CD14-positive monocyte (primary cell): ENCODE data around the gene ZXDC. TPM values are rescaled to one million over a fixed set of nuclear protein-coding genes. Genes with fewer than 3 reads are reported as not detected.

Source experiments
- DNase-seq, 3 donors: peaks; one replicate each; pipeline ENCODE4 v3.0.0-alpha.2; 2011 to 2022
- H2AFZ ChIP-seq: 2 replicates; pipeline ENCODE4 v1.6.0; 2012; ENCODE audit warnings: mild to moderate bottlenecking, low read depth, low read length, inconsistent platforms; ENCODE audit not compliant: insufficient read depth, poor library complexity, severe bottlenecking
- H3K27ac ChIP-seq, 2 donors: 1 replicate in 1 of 2; 2 replicates in 1 of 2; pipeline ENCODE4 v1.5.1; 2012 to 2013; ENCODE audit warnings: low read length in 2 of 2, control low read depth in 1 of 2, inconsistent platforms in 1 of 2, low read depth in 1 of 2, mild to moderate bottlenecking in 1 of 2
- H3K27me3 ChIP-seq, 2 donors: one replicate each; pipeline versions ENCODE4 v1.6.0 to v1.6.1; 2011 to 2013; ENCODE audit warnings: low read length in 2 of 2; ENCODE audit not compliant: control insufficient read depth in 2 of 2, insufficient read depth in 2 of 2
- H3K36me3 ChIP-seq, 2 donors: replicated peaks in 1 of 2; 1 replicate in 1 of 2; 2 replicates in 1 of 2; pipeline versions ENCODE4 v1.5.1 to v1.6.1; 2012 to 2013; ENCODE audit warnings: low read length in 2 of 2, control low read depth in 1 of 2, inconsistent platforms in 1 of 2, mild to moderate bottlenecking in 1 of 2; ENCODE audit not compliant: insufficient read depth in 2 of 2, control insufficient read depth in 1 of 2
- H3K4me1 ChIP-seq, 2 donors: 1 replicate in 1 of 2; 2 replicates in 1 of 2; pipeline versions ENCODE4 v1.5.1 to v1.6.1; 2012 to 2013; ENCODE audit warnings: low read length in 2 of 2, control low read depth in 1 of 2, inconsistent platforms in 1 of 2, mild to moderate bottlenecking in 1 of 2, moderate library complexity in 1 of 2; ENCODE audit not compliant: insufficient read depth in 2 of 2, control insufficient read depth in 1 of 2
- H3K4me2 ChIP-seq: replicated peaks from 2 replicates; pipeline ENCODE3; 2012; ENCODE audit warnings: low read length, moderate library complexity, mild to moderate bottlenecking; ENCODE audit not compliant: poor library complexity, severe bottlenecking; ENCODE audit errors: extremely low read depth
- H3K4me3 ChIP-seq, 3 experiments: fragments of 200-600 bp in 1 of 3; sonication (generic) in 1 of 3; replicated peaks in 1 of 3; 1 replicate in 2 of 3; 2 replicates in 1 of 3; pipeline ENCODE4 v1.5.1; 2011 to 2013; ENCODE audit warnings: low read length in 3 of 3, mild to moderate bottlenecking in 3 of 3, control low read depth in 2 of 3, low read depth in 2 of 3, inconsistent platforms in 1 of 3, moderate library complexity in 1 of 3
- H3K79me2 ChIP-seq: 2 replicates; pipeline ENCODE4 v1.6.0; 2012; ENCODE audit warnings: mild to moderate bottlenecking, control low read depth, inconsistent platforms, low read length, moderate library complexity; ENCODE audit not compliant: insufficient read depth
- H3K9ac ChIP-seq: 2 replicates; pipeline ENCODE4 v1.6.0; 2017; ENCODE audit warnings: low read length, mild to moderate bottlenecking; ENCODE audit not compliant: insufficient read depth, poor library complexity, severe bottlenecking
- H3K9me3 ChIP-seq, 2 donors: replicated peaks in 1 of 2; 1 replicate in 1 of 2; 2 replicates in 1 of 2; pipeline versions ENCODE4 v1.5.1 to v1.6.1; 2012 to 2013; ENCODE audit warnings: low read length in 2 of 2, control low read depth in 1 of 2; ENCODE audit not compliant: control insufficient read depth in 1 of 2, insufficient read depth in 1 of 2
- H4K20me1 ChIP-seq: 2 replicates; pipeline ENCODE4 v1.6.0; 2012; ENCODE audit warnings: mild to moderate bottlenecking, low read length, control low read depth, moderate library complexity; ENCODE audit not compliant: insufficient read depth
- H3K27ac Mint-ChIP-seq, 7 donors: one replicate each; pipeline ENCODE4 v1.8.0; 2020; ENCODE audit warnings: mild to moderate bottlenecking in 7 of 7, mixed read lengths in 7 of 7, moderate library complexity in 6 of 7, inconsistent platforms in 2 of 7
- H3K27me3 Mint-ChIP-seq, 3 donors: one replicate each; pipeline ENCODE4 v1.8.0; 2021 to 2022; ENCODE audit warnings: low read depth in 3 of 3, mild to moderate bottlenecking in 3 of 3, mixed read lengths in 3 of 3, moderate library complexity in 3 of 3, inconsistent platforms in 1 of 3
- H3K36me3 Mint-ChIP-seq, 2 donors: one replicate each; pipeline ENCODE4 v1.8.0; 2020; ENCODE audit warnings: mixed read lengths in 2 of 2, inconsistent platforms in 1 of 2, mild to moderate bottlenecking in 1 of 2
- H3K4me1 Mint-ChIP-seq: one replicate; pipeline ENCODE4 v1.8.0; 2020; ENCODE audit warnings: mild to moderate bottlenecking, mixed read lengths
- H3K4me3 Mint-ChIP-seq, 2 donors: one replicate each; pipeline ENCODE4 v1.8.0; 2020; ENCODE audit warnings: mild to moderate bottlenecking in 2 of 2, mixed read lengths in 2 of 2, moderate library complexity in 1 of 2
- H3K9me3 Mint-ChIP-seq, 7 donors: one replicate each; pipeline ENCODE4 v1.8.0; 2020 to 2022; ENCODE audit warnings: mixed read lengths in 7 of 7, mild to moderate bottlenecking in 6 of 7, moderate library complexity in 6 of 7, inconsistent platforms in 2 of 7
- CTCF ChIP-seq: fragments of 200-600 bp; IDR thresholded peaks from one replicate; pipeline ENCODE4 v1.8.0; 2022; ENCODE audit warnings: antibody characterized with exemption, mild to moderate bottlenecking
- WGBS: methylation state at CpG from one replicate; pipeline ENCODE4 v1.1.5; 2013; ENCODE audit warnings: missing lambda C conversion rate; ENCODE audit not compliant: insufficient coverage; 5-methylcytosine and 5-hydroxymethylcytosine counted together
- intact Hi-C, 2 donors: fragments of 100-400 bp; cut with micrococcal nuclease; formaldehyde crosslinking; loops; one replicate each; pipeline versions ENCODE4 v1.15.0 to v1.15.1; 2023
- polyA plus RNA-seq, 3 donors: library from polyadenylated mRNA; depleted of rRNA in 1 of 3; unstranded in 2 of 3; stranded (reverse) in 1 of 3; fragments of 300-500 nt in 2 of 3; fragments of >200 nt in 1 of 3; fragmentation: Illumina TruSeq in 2 of 3; gene quantifications; 1 replicate in 2 of 3; 2 replicates in 1 of 3; pipeline ENCODE4 v1.2.3, GENCODE V29; 2012 to 2021

Gene ZXDC
- polyA plus RNA-seq, 3 donors, result 6.3 to 44.8 (median 9.7) TPM

GRCh38 chr3:126451511-126451910 lies 24.2 kb downstream of the ZXDC start:
- H3K79me2 ChIP-seq, result peaks cover 46% of the 10 kb centered on the region
- no peaks in the 10 kb centered on the region for H3K9me3 ChIP-seq
- Mint-ChIP-seq H3K9me3 (peaks cover 0 to 2% (median 0%) of the 10 kb centered on the region in 7 donors), H3K27ac (peak overlapping the region in 1 of 7 donors; percentile 42), H3K4me3 (no peak overlapping the region), H3K4me1 (no peaks in the 10 kb centered on the region), H3K27me3 (peaks cover 0 to 3% (median 0%) of the 10 kb centered on the region in 3 donors), H3K36me3 (peaks cover 74 to 84% of the 10 kb centered on the region in 2 donors)
- no peak for DNase-seq
- peaks cover 97% of the 10 kb centered on the region for H4K20me1 ChIP-seq
- H3K4me1 ChIP-seq, result no peaks in the 10 kb centered on the region
- WGBS, result 99% methylated on average over 12 of the region's 12 CpGs
- no peak for TF ChIP-seq CTCF
- no peak overlapping the region for H3K4me2 ChIP-seq
- H3K27ac ChIP-seq, result no peak overlapping the region
- intact Hi-C loops, result no loop called here
- H3K9ac ChIP-seq, result no peak overlapping the region
- H3K27me3 ChIP-seq, result no peaks in the 10 kb centered on the region
- H3K36me3 ChIP-seq, result peaks cover 77 to 95% of the 10 kb centered on the region in 2 donors
- H2AFZ ChIP-seq, result no peak overlapping the region
- no peak overlapping the region for H3K4me3 ChIP-seq

- H3K36me3 ChIP-seq, result peaks cover 77 to 95% of the 10 kb centered on the region in 2 donors
- peaks cover 0 to 3% (median 0%) of the 10 kb centered on the region in 3 donors for H3K27me3 Mint-ChIP-seq
- TF ChIP-seq CTCF, result no peak
- H3K27ac ChIP-seq, result no peak overlapping the region
- 97% methylated on average over 3 of the region's 3 CpGs for WGBS
- no peaks in the 10 kb centered on the region for H3K27me3 ChIP-seq
- intact Hi-C loops, result no loop called here
- no peak for DNase-seq
- peaks cover 97% of the 10 kb centered on the region for H4K20me1 ChIP-seq
- H3K4me1 Mint-ChIP-seq, result no peaks in the 10 kb centered on the region
- H2AFZ ChIP-seq, result no peak overlapping the region
- no peaks in the 10 kb centered on the region for H3K4me1 ChIP-seq
- peaks cover 0 to 2% (median 0%) of the 10 kb centered on the region in 7 donors for H3K9me3 Mint-ChIP-seq
- H3K4me2 ChIP-seq, result no peak overlapping the region
- peaks cover 39% of the 10 kb centered on the region for H3K79me2 ChIP-seq
- peaks cover 73 to 83% of the 10 kb centered on the region in 2 donors for H3K36me3 Mint-ChIP-seq
- peak overlapping the region in 3 of 7 donors; percentile 15 to 66 (median 54) for H3K27ac Mint-ChIP-seq
- H3K4me3 ChIP-seq, result no peak overlapping the region
- no peak overlapping the region for H3K9ac ChIP-seq
- no peaks in the 10 kb centered on the region for H3K9me3 ChIP-seq
- H3K4me3 Mint-ChIP-seq, result no peak overlapping the region
Observed at GRCh38 chr3:126450744-126451143, 24.9 kb downstream of the ZXDC start.
